Esophagus squamous epithelium (tissue), 4 donors: ENCODE measurements around the gene KLF6.

Experiments
- POLR2A ChIP-seq, 4 donors: fragments of 450-650 bp; IDR thresholded peaks; one replicate each; pipeline ENCODE4 v1.6.1; 2017; ENCODE audit warnings: antibody characterized with exemption in 4 of 4, mild to moderate bottlenecking in 4 of 4, moderate library complexity in 3 of 4
- TF ChIP-seq, protein P1 (sequence below), 6 experiments: fragments of 450-650 bp in 4 of 6; fragments of 200-600 bp in 2 of 6; sonication (generic) in 2 of 6; IDR thresholded peaks; one replicate each; pipeline ENCODE4 v1.5.1; 2016 to 2019; ENCODE audit warnings: antibody characterized with exemption in 6 of 6, mild to moderate bottlenecking in 4 of 6, moderate library complexity in 4 of 6

DNA sequence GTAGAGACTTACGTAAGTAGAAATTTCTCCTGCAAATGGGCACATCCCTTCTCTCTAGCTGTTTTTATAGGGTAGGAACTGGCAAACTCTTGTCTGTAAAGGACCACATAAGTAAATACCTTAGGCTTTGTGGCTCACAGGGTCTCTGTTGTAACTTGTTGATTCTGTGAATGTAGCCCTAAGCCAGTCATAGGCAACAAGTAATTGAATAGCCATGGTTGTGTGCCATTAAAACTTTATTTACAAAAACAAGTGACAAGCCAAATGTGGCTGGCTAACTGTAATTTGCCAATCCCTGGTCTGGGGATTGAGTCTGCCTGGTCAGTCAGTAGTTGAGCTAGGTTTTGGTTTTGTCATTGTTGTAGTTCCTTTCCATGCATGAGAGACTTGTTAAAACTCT lies 5.3 kb upstream of the KLF6 start:
- TF ChIP-seq, protein P1, sequence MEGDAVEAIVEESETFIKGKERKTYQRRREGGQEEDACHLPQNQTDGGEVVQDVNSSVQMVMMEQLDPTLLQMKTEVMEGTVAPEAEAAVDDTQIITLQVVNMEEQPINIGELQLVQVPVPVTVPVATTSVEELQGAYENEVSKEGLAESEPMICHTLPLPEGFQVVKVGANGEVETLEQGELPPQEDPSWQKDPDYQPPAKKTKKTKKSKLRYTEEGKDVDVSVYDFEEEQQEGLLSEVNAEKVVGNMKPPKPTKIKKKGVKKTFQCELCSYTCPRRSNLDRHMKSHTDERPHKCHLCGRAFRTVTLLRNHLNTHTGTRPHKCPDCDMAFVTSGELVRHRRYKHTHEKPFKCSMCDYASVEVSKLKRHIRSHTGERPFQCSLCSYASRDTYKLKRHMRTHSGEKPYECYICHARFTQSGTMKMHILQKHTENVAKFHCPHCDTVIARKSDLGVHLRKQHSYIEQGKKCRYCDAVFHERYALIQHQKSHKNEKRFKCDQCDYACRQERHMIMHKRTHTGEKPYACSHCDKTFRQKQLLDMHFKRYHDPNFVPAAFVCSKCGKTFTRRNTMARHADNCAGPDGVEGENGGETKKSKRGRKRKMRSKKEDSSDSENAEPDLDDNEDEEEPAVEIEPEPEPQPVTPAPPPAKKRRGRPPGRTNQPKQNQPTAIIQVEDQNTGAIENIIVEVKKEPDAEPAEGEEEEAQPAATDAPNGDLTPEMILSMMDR (IDR thresholded peaks at IDR 0.05) = no peak
- no peak for TF ChIP-seq POLR2A (IDR thresholded peaks at IDR 0.05)
